ENCODE data around the gene CCT7.

DNA sequence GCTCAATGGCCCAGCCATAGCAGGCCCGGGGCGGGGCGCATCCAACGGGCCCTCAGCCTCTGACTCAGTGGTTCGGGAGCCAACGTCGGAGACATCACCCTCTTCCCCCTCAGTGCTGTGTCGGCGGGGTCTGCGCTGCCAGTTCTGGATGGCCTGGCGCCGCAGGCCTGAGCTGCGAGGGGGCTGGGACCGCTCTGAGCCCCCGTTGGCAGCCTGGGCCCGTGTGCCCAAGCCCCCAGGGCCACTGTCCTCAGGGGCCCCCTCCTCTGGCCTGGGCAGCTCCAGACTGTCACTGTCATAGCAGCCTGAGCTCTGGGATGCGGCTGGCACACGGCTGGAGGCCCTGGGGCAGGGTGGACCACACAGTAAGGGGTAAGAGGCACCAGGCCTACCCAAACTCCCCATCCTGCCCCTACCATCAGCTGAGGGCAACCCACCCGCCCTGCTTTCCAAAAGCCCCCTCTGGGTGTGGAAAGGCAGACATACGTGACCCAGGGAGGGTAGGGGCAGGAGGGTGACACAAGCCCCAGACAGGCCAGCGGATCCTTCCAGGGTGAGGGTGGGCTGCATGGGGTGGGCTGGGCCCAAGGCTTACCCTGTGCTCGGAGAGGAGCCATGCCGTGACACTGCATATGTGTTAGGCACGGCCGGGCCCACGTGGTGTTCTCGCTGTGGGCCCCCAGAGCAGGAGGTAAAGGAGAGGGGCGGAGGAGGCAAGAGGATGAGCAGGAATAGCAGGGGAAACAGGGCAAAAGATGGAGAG, 31.4 kb downstream of the CCT7 start:
- TF ChIP-seq, protein P1, sequence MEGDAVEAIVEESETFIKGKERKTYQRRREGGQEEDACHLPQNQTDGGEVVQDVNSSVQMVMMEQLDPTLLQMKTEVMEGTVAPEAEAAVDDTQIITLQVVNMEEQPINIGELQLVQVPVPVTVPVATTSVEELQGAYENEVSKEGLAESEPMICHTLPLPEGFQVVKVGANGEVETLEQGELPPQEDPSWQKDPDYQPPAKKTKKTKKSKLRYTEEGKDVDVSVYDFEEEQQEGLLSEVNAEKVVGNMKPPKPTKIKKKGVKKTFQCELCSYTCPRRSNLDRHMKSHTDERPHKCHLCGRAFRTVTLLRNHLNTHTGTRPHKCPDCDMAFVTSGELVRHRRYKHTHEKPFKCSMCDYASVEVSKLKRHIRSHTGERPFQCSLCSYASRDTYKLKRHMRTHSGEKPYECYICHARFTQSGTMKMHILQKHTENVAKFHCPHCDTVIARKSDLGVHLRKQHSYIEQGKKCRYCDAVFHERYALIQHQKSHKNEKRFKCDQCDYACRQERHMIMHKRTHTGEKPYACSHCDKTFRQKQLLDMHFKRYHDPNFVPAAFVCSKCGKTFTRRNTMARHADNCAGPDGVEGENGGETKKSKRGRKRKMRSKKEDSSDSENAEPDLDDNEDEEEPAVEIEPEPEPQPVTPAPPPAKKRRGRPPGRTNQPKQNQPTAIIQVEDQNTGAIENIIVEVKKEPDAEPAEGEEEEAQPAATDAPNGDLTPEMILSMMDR (IDR thresholded peaks at IDR 0.05): no peak
- no peak for TF ChIP-seq EZH2 (IDR thresholded peaks at IDR 0.05; ENCODE audit: borderline replicate concordance, insufficient read depth, low read depth, low read length, poor library complexity, severe bottlenecking)
